D721Med (cell line): Measurements from ENCODE around the gene TMEM117.

Source experiments
- DNase-seq: peaks from one replicate; pipeline ENCODE4 v3.0.0; 2011; ENCODE audit warnings: low spot score; ENCODE audit not compliant: insufficient read length
- FAIRE-seq: peaks from 2 replicates; lab custom pipeline; 2011; peaks lifted over from hg19 to GRCh38; lab: Jason Lieb, UNC
- CTCF ChIP-seq: IDR thresholded peaks from 2 replicates; pipeline ENCODE4 v1.5.1; 2012; ENCODE audit warnings: mild to moderate bottlenecking, control low read depth; ENCODE audit not compliant: insufficient read depth; ENCODE audit errors: missing control alignments

TMEM117 gene

GRCh38 chr12:43921666-43922337, 85.9 kb downstream of the TMEM117 start:
- FAIRE-seq (no peak), DNase-seq (no peak)
- no peak for TF ChIP-seq CTCF

GRCh38 chr12:43930032-43930431, 94.2 kb downstream of the TMEM117 start:
- no peak for TF ChIP-seq CTCF
- no peak for FAIRE-seq
- no peak for DNase-seq

- TF ChIP-seq CTCF: no peak
- DNase-seq (no peak), FAIRE-seq (no peak)
These were observed 95.3 kb downstream of the TMEM117 start for GRCh38 chr12:43931187-43931586.

GRCh38 chr12:43935581-43935980, 99.7 kb downstream of the TMEM117 start:
- no peak for DNase-seq
- FAIRE-seq: no peak
- no peak for TF ChIP-seq CTCF

GRCh38 chr12:43937947-43938346, 102.1 kb downstream of the TMEM117 start:
- FAIRE-seq (no peak), DNase-seq (no peak)
- TF ChIP-seq CTCF: no peak

GRCh38 chr12:43942379-43942778, 106.5 kb downstream of the TMEM117 start:
- DNase-seq (no peak), FAIRE-seq (no peak)
- no peak for TF ChIP-seq CTCF

GRCh38 chr12:43945983-43946382, 110.1 kb downstream of the TMEM117 start:
- no peak for TF ChIP-seq CTCF
- no peak for FAIRE-seq

More at GRCh38 chr12:43945983-43946382, 110.1 kb downstream of the TMEM117 start:
- DNase-seq: no peak
